ENCODE data around the gene CAMP.
A peak's percentile ranks its signal among the peaks of the same experiment; 100 is the strongest.

The CAMP gene

DNA sequence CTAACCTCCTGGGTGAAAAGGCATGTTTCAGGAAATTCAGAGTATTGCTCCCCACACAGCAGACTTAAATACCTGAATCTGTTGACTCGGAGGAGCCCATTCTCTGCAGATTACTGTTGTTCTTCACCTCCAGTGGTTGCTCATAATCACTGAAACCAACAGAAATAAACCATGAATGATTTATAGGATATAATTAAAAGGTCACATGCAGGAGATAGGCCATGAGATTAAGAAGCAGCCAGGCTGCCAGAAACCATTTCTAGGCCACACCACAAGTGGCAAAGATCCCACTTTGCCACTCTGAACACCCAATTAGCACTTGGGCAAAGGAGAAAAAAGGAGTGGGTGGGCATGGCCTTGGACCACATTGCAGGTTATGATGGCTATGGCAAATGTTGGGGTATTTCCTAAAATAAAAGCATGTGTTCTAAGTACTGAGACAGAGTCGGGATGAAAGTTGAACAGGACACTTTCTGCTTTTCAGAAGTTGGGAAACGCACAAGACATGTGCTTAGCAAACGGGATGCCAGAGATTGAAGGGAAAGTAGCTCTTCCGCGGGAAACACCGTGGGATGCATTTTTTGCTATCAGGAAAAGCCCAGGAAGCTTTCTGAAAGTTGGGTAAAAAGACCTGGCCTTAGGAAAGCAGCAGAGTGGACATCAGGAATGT, 36.5 kb upstream of the CAMP start:
- peak in 1 of 2 experiments; percentile 9 for DNase-seq (ENCODE audit: low read depth in 1 of 2, low spot score in 1 of 2)

DNA sequence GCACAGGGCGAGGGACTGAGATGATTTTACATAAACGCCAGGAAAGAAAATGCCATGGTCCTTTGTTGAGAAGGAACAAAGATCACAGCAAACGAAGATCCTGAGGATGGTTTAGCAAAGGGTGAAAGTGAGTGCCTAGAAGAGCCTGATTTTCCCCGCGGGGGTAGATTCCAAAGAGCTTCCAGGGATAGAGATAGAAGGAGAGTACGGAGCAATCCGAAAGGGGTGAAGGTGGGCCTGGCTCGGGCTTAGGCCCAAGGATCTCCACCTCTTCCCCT, 36.1 kb upstream of the CAMP start:
- peak overlapping the region; percentile 82 for H3K27ac ChIP-seq (replicated peaks)
- H3K27me3 ChIP-seq (ENCODE audit: insufficient read depth, poor library complexity, severe bottlenecking) = no peaks in the 10 kb centered on the region
- DNase-seq (ENCODE audit: low read depth in 1 of 2, low spot score in 1 of 2) = no peak
- TF ChIP-seq REST (IDR thresholded peaks at IDR 0.05; ENCODE audit: insufficient replicate concordance, low read depth) (no peak), SPI1 (IDR thresholded peaks at IDR 0.05; ENCODE audit: borderline replicate concordance, low read depth) (no peak), CTCF (IDR thresholded peaks at IDR 0.05; ENCODE audit: insufficient read depth, low read length) (no peak), POLR2AphosphoS5 (IDR thresholded peaks at IDR 0.05; ENCODE audit: low read depth) (no peak), GABPA (IDR thresholded peaks at IDR 0.05; ENCODE audit: low read depth) (no peak)
- peak overlapping the region; percentile 73 for H3K4me3 ChIP-seq (replicated peaks; ENCODE audit: insufficient read depth, low read length)

More for the DNA sequence above, 36.5 kb upstream of the CAMP start:
- Histone ChIP-seq H3K27ac (replicated peaks) (peak overlapping the region; percentile 82), H3K27me3 (ENCODE audit: insufficient read depth, poor library complexity, severe bottlenecking) (no peaks in the 10 kb centered on the region), H3K4me3 (replicated peaks; ENCODE audit: insufficient read depth, low read length) (peak overlapping the region; percentile 73)
- TF ChIP-seq REST (IDR thresholded peaks at IDR 0.05; ENCODE audit: insufficient replicate concordance, low read depth) (no peak), SPI1 (IDR thresholded peaks at IDR 0.05; ENCODE audit: borderline replicate concordance, low read depth) (no peak), POLR2AphosphoS5 (IDR thresholded peaks at IDR 0.05; ENCODE audit: low read depth) (no peak), GABPA (IDR thresholded peaks at IDR 0.05; ENCODE audit: low read depth) (no peak), CTCF (IDR thresholded peaks at IDR 0.05; ENCODE audit: insufficient read depth, low read length) (no peak)

DNA sequence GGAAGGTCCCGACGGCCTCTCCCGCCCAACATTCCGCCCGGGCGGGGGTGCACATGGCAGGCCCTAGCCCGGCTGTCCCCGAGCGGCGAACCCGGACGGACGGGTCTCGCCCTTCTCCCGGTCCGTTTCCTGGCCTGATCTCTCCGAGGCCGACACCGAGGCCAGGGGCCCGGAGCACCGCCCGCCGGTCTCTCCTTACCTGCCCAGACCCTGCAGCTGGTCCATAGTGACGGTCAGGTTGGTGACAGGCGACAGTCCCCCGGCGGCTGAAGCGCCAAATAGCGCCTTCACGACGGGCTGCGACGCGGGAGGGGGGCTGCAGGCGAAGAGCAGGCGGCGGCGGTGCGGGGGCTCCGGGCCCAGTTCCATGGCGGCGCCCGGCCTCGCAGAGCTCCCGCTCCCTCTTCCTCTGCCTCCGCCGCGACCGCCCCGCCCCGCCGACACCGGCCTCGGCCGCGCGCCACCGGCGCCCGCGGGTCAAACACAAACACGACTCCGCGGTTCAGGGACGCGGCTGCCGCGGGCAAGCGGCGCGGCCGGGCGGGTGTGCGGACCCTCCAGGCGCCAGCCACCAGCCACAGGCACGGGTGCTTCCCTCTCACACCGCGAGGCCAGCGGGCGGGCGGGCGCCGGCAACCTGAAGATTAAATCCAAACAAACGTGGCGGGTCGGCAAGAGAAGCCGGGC, 35.6 kb upstream of the CAMP start:
- H3K27me3 ChIP-seq (ENCODE audit: insufficient read depth, poor library complexity, severe bottlenecking) = no peaks in the 10 kb centered on the region
- H3K27ac ChIP-seq (replicated peaks) = peak overlapping the region; percentile 89
- no peak for TF ChIP-seq GABPA (IDR thresholded peaks at IDR 0.05; ENCODE audit: low read depth)
- TF ChIP-seq REST (IDR thresholded peaks at IDR 0.05; ENCODE audit: insufficient replicate concordance, low read depth) = no peak
- no peak for TF ChIP-seq POLR2AphosphoS5 (IDR thresholded peaks at IDR 0.05; ENCODE audit: low read depth)
- TF ChIP-seq SPI1 (IDR thresholded peaks at IDR 0.05; ENCODE audit: borderline replicate concordance, low read depth) = no peak
- no peak for TF ChIP-seq CTCF (IDR thresholded peaks at IDR 0.05; ENCODE audit: insufficient read depth, low read length)
- no peak for DNase-seq (ENCODE audit: low read depth in 1 of 2, low spot score in 1 of 2)
- peak overlapping the region; percentile 73 for H3K4me3 ChIP-seq (replicated peaks; ENCODE audit: insufficient read depth, low read length)

All from HL-60 (cell line).